ENCODE results near the gene UQCC2.

UQCC2 gene

GRCh38 chr6:33651403-33651802, 60.1 kb downstream of the UQCC2 start:
- no peak for TF ChIP-seq SIN3A (IDR thresholded peaks at IDR 0.05; ENCODE audit: borderline replicate concordance, insufficient read depth, low read length)
- no peak for TF ChIP-seq REST (IDR thresholded peaks at IDR 0.05; ENCODE audit: insufficient read depth in 1 of 2, low read depth in 2 of 2, low read length in 2 of 2)
- no peak for TF ChIP-seq POLR2AphosphoS5 (IDR thresholded peaks at IDR 0.05; ENCODE audit: low read depth, low read length)
- TF ChIP-seq FOXP2 (optimal IDR thresholded peaks at IDR 0.05; ENCODE audit: borderline replicate concordance, extremely low read depth, extremely low read length, insufficient read depth), result no peak
- no peak for TF ChIP-seq TAF1 (IDR thresholded peaks at IDR 0.05; ENCODE audit: borderline replicate concordance, insufficient read depth, low read length)
